SU-DHL-6 (cell line): Measurements from ENCODE around the gene GSTO2.

ENCODE experiments used
- CTCF ChIP-seq: fragments of 200-600 bp; sonication (generic); IDR thresholded peaks from one replicate; pipeline ENCODE4 v1.5.1; 2017; ENCODE audit warnings: antibody characterized with exemption, mild to moderate bottlenecking, low read length, moderate library complexity; ENCODE audit not compliant: insufficient read depth, poor library complexity, severe bottlenecking
- EZH2phosphoT487 ChIP-seq: fragments of 200-600 bp; sonication (generic), shearing (Covaris generic); conservative IDR thresholded peaks from 2 replicates; pipeline ENCODE4 v1.6.1; 2018; ENCODE audit warnings: mild to moderate bottlenecking, antibody characterized with exemption, low read length, moderate library complexity, mixed read lengths

- no peak for TF ChIP-seq CTCF
- no peak for TF ChIP-seq EZH2phosphoT487
Measured at GRCh38 chr10:104307576-104308438, 38.8 kb downstream of the GSTO2 start.
